GM12891 (cell line): ENCODE measurements around the gene NMNAT2.
"Not testable (repeated sequence)": the region's sequence is repeated elsewhere in the genome, so short reads cannot be mapped to it uniquely, and the experiment has no call there.

Experiments
- PAX5 ChIP-seq: IDR thresholded peaks from 2 replicates; pipeline ENCODE4 v1.6.1; 2011; ENCODE audit warnings: low read length, moderate library complexity, mild to moderate bottlenecking; ENCODE audit not compliant: insufficient read depth, severe bottlenecking
- POLR2A ChIP-seq: IDR thresholded peaks from 2 replicates; pipeline ENCODE4 v1.6.1; 2011; ENCODE audit warnings: low read depth, low read length, control low read depth
- POLR2AphosphoS5 ChIP-seq: IDR thresholded peaks from 2 replicates; pipeline ENCODE4 v1.6.1; 2011; ENCODE audit warnings: low read depth, low read length, control low read depth
- POU2F2 ChIP-seq: IDR thresholded peaks from 2 replicates; pipeline ENCODE4 v1.6.1; 2011; ENCODE audit warnings: low read depth, mild to moderate bottlenecking, control low read depth, low read length, moderate library complexity
- TAF1 ChIP-seq: IDR thresholded peaks from 2 replicates; pipeline ENCODE4 v1.6.1; 2011; ENCODE audit warnings: low read depth, low read length, control low read depth

DNA sequence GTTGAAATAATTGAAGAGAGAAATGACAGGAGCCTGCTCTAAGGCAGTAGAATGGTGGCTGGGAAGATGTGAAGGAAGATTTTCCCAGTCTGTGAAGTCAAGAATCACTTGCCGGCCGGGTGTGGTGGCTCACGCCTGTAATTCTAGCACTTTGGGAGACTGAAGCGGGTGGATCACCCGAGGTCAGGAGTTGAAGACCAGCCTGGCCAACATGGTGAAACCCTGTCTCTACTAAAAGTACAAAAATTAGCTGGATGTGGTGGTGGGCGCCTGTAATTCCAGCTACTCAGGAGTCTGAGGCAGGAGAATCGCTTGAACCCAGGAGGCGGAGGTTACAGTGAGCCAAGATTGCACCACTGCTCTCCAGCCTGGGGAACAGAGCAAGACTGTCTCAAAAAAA, 177.3 kb downstream of the NMNAT2 start:
- TF ChIP-seq POLR2A, POLR2AphosphoS5, PAX5, POU2F2, TAF1: not testable (repeated sequence)
